B cell (primary cell): ENCODE measurements around the gene TSPO. TPM values are rescaled to one million over a fixed set of nuclear protein-coding genes. Genes with fewer than 3 reads are reported as not detected.

Source experiments
- ATAC-seq: fragments of 200-7000 bp; cut with Tn5 transposase; one replicate; pipeline ENCODE4 v1.10.0; 2021; ENCODE audit warnings: low read depth, mild to moderate bottlenecking, moderate number of reproducible peaks, moderate library complexity
- CTCF ChIA-PET: fragments of 350-600 bp; sonication (Branson Sonifier 250); formaldehyde crosslinking; loops from one replicate; lab custom pipeline; 2021; ENCODE audit warnings: antibody characterized with exemption, inconsistent platforms; lab: Charles Lee
- POLR2A ChIA-PET: fragments of 350-600 bp; sonication (Branson Sonifier 250); formaldehyde crosslinking; loops from one replicate; lab custom pipeline; 2021; ENCODE audit warnings: antibody characterized with exemption; lab: Charles Lee
- DNase-seq: peaks from one replicate; pipeline ENCODE4 v3.0.0; 2013
- H2AFZ ChIP-seq: 2 replicates; pipeline ENCODE4 v1.6.1; 2012; ENCODE audit warnings: mild to moderate bottlenecking, low read depth, low read length; ENCODE audit not compliant: insufficient read depth, poor library complexity, severe bottlenecking
- H3K27ac ChIP-seq, 2 donors: 1 replicate in 1 of 2; 2 replicates in 1 of 2; pipeline ENCODE4 v1.5.1; 2012 to 2013; ENCODE audit warnings: low read length in 2 of 2, mild to moderate bottlenecking in 2 of 2, moderate library complexity in 1 of 2
- H3K27me3 ChIP-seq, 4 experiments: fragments of 200-600 bp in 1 of 4; sonication (generic) in 1 of 4; replicated peaks in 1 of 4; 1 replicate in 2 of 4; 2 replicates in 2 of 4; pipeline versions ENCODE4 v1.6.1 to v1.7.0; 2013 to 2016; ENCODE audit warnings: low read length in 3 of 4, mild to moderate bottlenecking in 2 of 4, mixed read lengths in 1 of 4, moderate library complexity in 1 of 4; ENCODE audit not compliant: insufficient read depth in 4 of 4, control insufficient read depth in 3 of 4; ENCODE audit errors: control extremely low read depth in 1 of 4
- H3K36me3 ChIP-seq, 2 experiments: replicated peaks in 1 of 2; 1 replicate in 1 of 2; 2 replicates in 1 of 2; pipeline versions ENCODE4 v1.6.1 to v1.7.1; 2013; ENCODE audit warnings: low read length in 1 of 2; ENCODE audit not compliant: insufficient read depth in 2 of 2, control insufficient read depth in 1 of 2; ENCODE audit errors: control extremely low read depth in 1 of 2, extremely low read depth in 1 of 2
- H3K4me1 ChIP-seq, 2 donors: fragments of 200-600 bp in 1 of 2; sonication (generic) in 1 of 2; 1 replicate in 1 of 2; 2 replicates in 1 of 2; pipeline versions ENCODE4 v1.5.1 to v1.6.1; 2013 to 2017; ENCODE audit warnings: low read length in 2 of 2; ENCODE audit not compliant: control insufficient read depth in 2 of 2, insufficient read depth in 2 of 2
- H3K4me2 ChIP-seq: replicated peaks from 2 replicates; pipeline ENCODE3; 2012; ENCODE audit warnings: mild to moderate bottlenecking, low read depth, low read length; ENCODE audit not compliant: poor library complexity, severe bottlenecking
- H3K4me3 ChIP-seq, 5 experiments: fragments of 200-600 bp in 1 of 5; sonication (generic) in 1 of 5; 1 replicate in 3 of 5; 2 replicates in 2 of 5; pipeline versions ENCODE4 v1.5.1 to v1.7.0; 2011 to 2016; ENCODE audit warnings: low read length in 4 of 5, mild to moderate bottlenecking in 4 of 5, low read depth in 2 of 5, control low read depth in 1 of 5, moderate library complexity in 1 of 5; ENCODE audit not compliant: insufficient read depth in 1 of 5; ENCODE audit errors: control extremely low read depth in 1 of 5, extremely low read depth in 1 of 5
- H3K79me2 ChIP-seq: fragments of 200-600 bp; sonication (generic); one replicate; pipeline ENCODE4 v1.6.0; 2016; ENCODE audit warnings: low read length; ENCODE audit not compliant: control insufficient read depth, insufficient read depth
- H3K9ac ChIP-seq: fragments of 200-600 bp; sonication (generic); 2 replicates; pipeline ENCODE4 v1.6.1; 2017; ENCODE audit warnings: mild to moderate bottlenecking, low read length, moderate library complexity
- H3K9me3 ChIP-seq, 3 donors: one replicate each; pipeline versions ENCODE4 v1.6.1 to v1.7.1; 2013; ENCODE audit warnings: low read length in 2 of 3; ENCODE audit not compliant: control insufficient read depth in 2 of 3, insufficient read depth in 1 of 3; ENCODE audit errors: control extremely low read depth in 1 of 3
- H4K20me1 ChIP-seq: 2 replicates; pipeline ENCODE4 v1.6.0; 2012; ENCODE audit warnings: mild to moderate bottlenecking, low read length; ENCODE audit not compliant: insufficient read depth, control insufficient read depth, poor library complexity, severe bottlenecking
- H3K27ac Mint-ChIP-seq: one replicate; pipeline ENCODE4 v1.8.0; 2021; ENCODE audit warnings: mixed read lengths
- H3K27me3 Mint-ChIP-seq: one replicate; pipeline ENCODE4 v1.8.0; 2021; ENCODE audit warnings: mixed read lengths
- H3K4me1 Mint-ChIP-seq: one replicate; pipeline ENCODE4 v1.8.0; 2021; ENCODE audit warnings: mixed read lengths
- H3K4me3 Mint-ChIP-seq: one replicate; pipeline ENCODE4 v1.8.0; 2021; ENCODE audit warnings: mixed read lengths
- H3K9me3 Mint-ChIP-seq: one replicate; pipeline ENCODE4 v1.8.0; 2022; ENCODE audit warnings: mixed read lengths; ENCODE audit not compliant: insufficient read depth
- CTCF ChIP-seq: fragments of 200-600 bp; IDR thresholded peaks from one replicate; pipeline ENCODE4 v1.8.0; 2022; ENCODE audit warnings: antibody characterized with exemption, mild to moderate bottlenecking
- EZH2 ChIP-seq: IDR thresholded peaks from 2 replicates; pipeline ENCODE4 v1.6.1; 2012; ENCODE audit warnings: borderline replicate concordance, low read depth, mild to moderate bottlenecking, moderate library complexity, low read length; ENCODE audit not compliant: insufficient read depth, poor library complexity, severe bottlenecking
- WGBS: methylation state at CpG from one replicate; pipeline ENCODE4 v1.1.5; 2013; ENCODE audit warnings: missing lambda C conversion rate; ENCODE audit not compliant: insufficient coverage; 5-methylcytosine and 5-hydroxymethylcytosine counted together
- intact Hi-C: fragments of 100-400 bp; cut with micrococcal nuclease; formaldehyde crosslinking; loops from one replicate; pipeline ENCODE4 v1.10.0; 2022
- polyA plus RNA-seq: library from polyadenylated mRNA; depleted of rRNA; stranded (reverse); fragments of >200 nt; gene quantifications from 2 replicates; pipeline ENCODE4 v1.2.3, GENCODE V29; 2012
- total RNA-seq, 2 donors: library from RNA; stranded (reverse); fragments of 120-200 nt in 1 of 2; gene quantifications; 1 replicate in 1 of 2; 2 replicates in 1 of 2; pipeline versions ENCODE4 v1.2.3 to v1.2.4, GENCODE V29; 2013 to 2022

TSPO gene
- total and polyA plus RNA-seq, 2 donors (not counting 1 experiment from before 2014, with no cell fraction given), result 54.9 to 94.2 TPM

GRCh38 chr22:43208703-43209522 lies 57.6 kb downstream of the TSPO start:
- ChIA-PET CTCF (no interaction called here), POLR2A (no interaction called here)
- TF ChIP-seq EZH2, result no peak
- TF ChIP-seq CTCF, result no peak
- WGBS, result 91% methylated on average over 25 of the region's 26 CpGs
- Histone ChIP-seq H3K27me3 (peaks cover 0 to 11% (median 0%) of the 10 kb centered on the region in 4 experiments), H3K4me2 (no peak overlapping the region), H2AFZ (no peak overlapping the region), H3K9ac (no peak overlapping the region), H3K4me1 (peaks cover 0 to 5% of the 10 kb centered on the region in 2 donors), H4K20me1 (no peaks in the 10 kb centered on the region), H3K4me3 (no peak overlapping the region), H3K9me3 (no peaks in the 10 kb centered on the region), H3K36me3 (no peaks in the 10 kb centered on the region), H3K79me2 (no peaks in the 10 kb centered on the region), H3K27ac (no peak overlapping the region)
- H3K4me3 Mint-ChIP-seq, result no peak overlapping the region
- DNase-seq, result no peak
- H3K27ac Mint-ChIP-seq, result no peak overlapping the region
- peaks cover 3% of the 10 kb centered on the region for H3K4me1 Mint-ChIP-seq
- peaks cover 4% of the 10 kb centered on the region for H3K27me3 Mint-ChIP-seq
- H3K9me3 Mint-ChIP-seq, result no peaks in the 10 kb centered on the region
- ATAC-seq, result no peak
- intact Hi-C loops, result no loop called here

- WGBS, result 85% methylated on average over 13 of the region's 15 CpGs
- intact Hi-C loops, result no loop called here
- Histone ChIP-seq H3K27me3 (peaks cover 0 to 11% (median 0%) of the 10 kb centered on the region in 4 experiments), H3K9me3 (no peaks in the 10 kb centered on the region), H3K4me3 (no peak overlapping the region), H3K4me1 (peaks cover 0 to 5% of the 10 kb centered on the region in 2 donors), H4K20me1 (no peaks in the 10 kb centered on the region), H3K36me3 (no peaks in the 10 kb centered on the region), H3K9ac (no peak overlapping the region), H3K4me2 (no peak overlapping the region), H3K27ac (no peak overlapping the region), H2AFZ (no peak overlapping the region), H3K79me2 (no peaks in the 10 kb centered on the region)
- Mint-ChIP-seq H3K27me3 (peaks cover 4% of the 10 kb centered on the region), H3K27ac (no peak overlapping the region), H3K4me1 (peaks cover 3% of the 10 kb centered on the region), H3K4me3 (no peak overlapping the region), H3K9me3 (no peaks in the 10 kb centered on the region)
- no peak for ATAC-seq
- ChIA-PET POLR2A (interaction anchor here (0.6 kb wide), 1 partner anchor 1379 kb away, joined by 6 read pairs; no protein-coding TSS in a partner anchor), CTCF (no interaction called here)
- no peak for DNase-seq
- TF ChIP-seq EZH2 (no peak), CTCF (no peak)
Measured at GRCh38 chr22:43209523-43209890, 58.1 kb downstream of the TSPO start.
